IPS-20b (cell line): Measurements from ENCODE around the gene SIRT7.

ENCODE experiments used
- H3K27ac ChIP-seq: one replicate; pipeline ENCODE4 v1.5.1; 2013; ENCODE audit warnings: low read length
- H3K27me3 ChIP-seq: 2 replicates; pipeline ENCODE4 v1.6.1; 2013; ENCODE audit warnings: mild to moderate bottlenecking, low read length, inconsistent platforms; ENCODE audit not compliant: insufficient read depth
- H3K36me3 ChIP-seq: 2 replicates; pipeline ENCODE4 v1.6.1; 2013; ENCODE audit warnings: low read depth, mild to moderate bottlenecking, inconsistent platforms, low read length, moderate library complexity; ENCODE audit not compliant: insufficient read depth
- H3K4me1 ChIP-seq: 2 replicates; pipeline ENCODE4 v1.6.1; 2013; ENCODE audit warnings: mild to moderate bottlenecking, control low read depth, inconsistent platforms, low read length, moderate library complexity; ENCODE audit not compliant: insufficient read depth
- H3K4me3 ChIP-seq: 2 replicates; pipeline ENCODE4 v1.5.1; 2013; ENCODE audit warnings: mild to moderate bottlenecking, low read length, inconsistent platforms
- H3K9ac ChIP-seq: 2 replicates; pipeline ENCODE4 v1.6.1; 2013; ENCODE audit warnings: low read depth, mild to moderate bottlenecking, inconsistent platforms, low read length, moderate library complexity
- H3K9me3 ChIP-seq: 2 replicates; pipeline ENCODE4 v1.6.1; 2013; ENCODE audit warnings: mild to moderate bottlenecking, low read depth, low read length, inconsistent platforms; ENCODE audit not compliant: insufficient read depth

SIRT7 gene

GRCh38 chr17:81935709-81936084, 17.7 kb upstream of the SIRT7 start:
- Histone ChIP-seq H3K9me3 (no peaks in the 10 kb centered on the region), H3K27ac (no peak overlapping the region), H3K4me1 (no peaks in the 10 kb centered on the region), H3K27me3 (peaks cover 8% of the 10 kb centered on the region; the same call in 1 of the 2 replicates), H3K36me3 (peaks cover 7% of the 10 kb centered on the region), H3K9ac (no peak overlapping the region; the same call in 1 of the 2 replicates), H3K4me3 (peak overlapping the region; percentile 38; the same call in 1 of the 2 replicates)

GRCh38 chr17:81934850-81935708, 17.1 kb upstream of the SIRT7 start:
- Histone ChIP-seq H3K4me1 (no peaks in the 10 kb centered on the region), H3K27ac (no peak overlapping the region), H3K4me3 (no peak overlapping the region), H3K36me3 (peaks cover 7% of the 10 kb centered on the region), H3K9me3 (no peaks in the 10 kb centered on the region), H3K27me3 (0 out of 2 replicates have a peak, but pooled peaks cover 5% of the 10 kb centered on the region), H3K9ac (no peak overlapping the region)

- H3K9ac ChIP-seq: no peak overlapping the region
These were observed 16.3 kb upstream of the SIRT7 start for GRCh38 chr17:81934098-81934757.

GRCh38 chr17:81933178-81933699, 15.3 kb upstream of the SIRT7 start:
- Histone ChIP-seq H3K9me3 (no peaks in the 10 kb centered on the region), H3K9ac (no peak overlapping the region), H3K4me1 (no peaks in the 10 kb centered on the region)

More at GRCh38 chr17:81934098-81934757, 16.3 kb upstream of the SIRT7 start:
- Histone ChIP-seq H3K27me3 (peaks cover 9% of the 10 kb centered on the region), H3K27ac (no peak overlapping the region), H3K4me3 (no peak overlapping the region), H3K9me3 (no peaks in the 10 kb centered on the region), H3K36me3 (peaks cover 7% of the 10 kb centered on the region), H3K4me1 (no peaks in the 10 kb centered on the region)

GRCh38 chr17:81932333-81932983, 14.5 kb upstream of the SIRT7 start:
- H3K9ac ChIP-seq: no peak overlapping the region
- no peaks in the 10 kb centered on the region for H3K4me1 ChIP-seq
- no peak overlapping the region for H3K27ac ChIP-seq
- peaks cover 17% of the 10 kb centered on the region for H3K27me3 ChIP-seq
- no peaks in the 10 kb centered on the region for H3K9me3 ChIP-seq
- H3K36me3 ChIP-seq: peaks cover 7% of the 10 kb centered on the region
- no peak overlapping the region for H3K4me3 ChIP-seq

More at GRCh38 chr17:81933178-81933699, 15.3 kb upstream of the SIRT7 start:
- no peak overlapping the region for H3K27ac ChIP-seq
- peaks cover 7% of the 10 kb centered on the region for H3K36me3 ChIP-seq
- H3K4me3 ChIP-seq: no peak overlapping the region
- peaks cover 14% of the 10 kb centered on the region for H3K27me3 ChIP-seq

- H3K27me3 ChIP-seq: peaks cover 17% of the 10 kb centered on the region
- no peak overlapping the region for H3K9ac ChIP-seq
- H3K36me3 ChIP-seq: peaks cover 7% of the 10 kb centered on the region
- H3K4me3 ChIP-seq: no peak overlapping the region
- no peaks in the 10 kb centered on the region for H3K9me3 ChIP-seq
- H3K4me1 ChIP-seq: no peaks in the 10 kb centered on the region
- no peak overlapping the region for H3K27ac ChIP-seq
These were observed 13.8 kb upstream of the SIRT7 start for GRCh38 chr17:81931557-81932332.

- no peaks in the 10 kb centered on the region; the same call in 1 of the 2 replicates for H3K4me1 ChIP-seq
- H3K27ac ChIP-seq: no peak overlapping the region
- H3K4me3 ChIP-seq: no peak overlapping the region
- peaks cover 17% of the 10 kb centered on the region for H3K27me3 ChIP-seq
- no peak overlapping the region for H3K9ac ChIP-seq
- H3K9me3 ChIP-seq: no peaks in the 10 kb centered on the region
- H3K36me3 ChIP-seq: peaks cover 7% of the 10 kb centered on the region
These were observed 13.2 kb upstream of the SIRT7 start for GRCh38 chr17:81931189-81931556.

- Histone ChIP-seq H3K4me3 (no peak overlapping the region), H3K9me3 (no peaks in the 10 kb centered on the region), H3K9ac (no peak overlapping the region), H3K36me3 (peaks cover 7% of the 10 kb centered on the region), H3K4me1 (no peaks in the 10 kb centered on the region; the same call in 1 of the 2 replicates), H3K27ac (no peak overlapping the region), H3K27me3 (peaks cover 17% of the 10 kb centered on the region)
These were observed 12.5 kb upstream of the SIRT7 start for GRCh38 chr17:81930142-81931125.

- Histone ChIP-seq H3K36me3 (peaks cover 7% of the 10 kb centered on the region), H3K4me1 (peaks cover 6% of the 10 kb centered on the region; the same call in 1 of the 2 replicates), H3K9ac (no peak overlapping the region), H3K27me3 (peaks cover 17% of the 10 kb centered on the region), H3K9me3 (no peaks in the 10 kb centered on the region), H3K4me3 (0 out of 2 replicates have a peak overlapping the region, but pooled peaks have one; percentile 77), H3K27ac (no peak overlapping the region)
These were observed 11.5 kb upstream of the SIRT7 start for GRCh38 chr17:81929253-81930141.
